H9 (cell line): ENCODE data around the gene PSMB5. TPM values are rescaled to one million over a fixed set of nuclear protein-coding genes. Genes with fewer than 3 reads are reported as not detected.

Experiments used
- DNase-seq: peaks from one replicate; pipeline ENCODE4 v3.0.0-alpha.2; 2017
- H2AFZ ChIP-seq: one replicate; pipeline ENCODE4 v1.6.1; 2013; ENCODE audit warnings: mild to moderate bottlenecking, low read length, control low read depth, moderate library complexity
- H2AK5ac ChIP-seq: 2 replicates; pipeline ENCODE4 v1.6.1; 2013; ENCODE audit warnings: low read length, control low read depth, mixed read lengths; ENCODE audit not compliant: insufficient read length
- H2BK120ac ChIP-seq: one replicate; pipeline ENCODE4 v1.6.1; 2013; ENCODE audit warnings: low read depth, mild to moderate bottlenecking, low read length, control low read depth, inconsistent platforms; ENCODE audit not compliant: poor library complexity, severe bottlenecking
- H2BK12ac ChIP-seq: 2 replicates; pipeline ENCODE4 v1.6.1; 2013; ENCODE audit warnings: low read length, control low read depth, mixed read lengths, low read depth; ENCODE audit not compliant: insufficient read length
- H2BK15ac ChIP-seq: 2 replicates; pipeline ENCODE4 v1.6.1; 2013; ENCODE audit warnings: low read depth, low read length, control low read depth
- H2BK20ac ChIP-seq: one replicate; pipeline ENCODE4 v1.6.1; 2013; ENCODE audit warnings: low read depth, mild to moderate bottlenecking, low read length, control low read depth, inconsistent platforms; ENCODE audit not compliant: poor library complexity, severe bottlenecking
- H2BK5ac ChIP-seq: 2 replicates; pipeline ENCODE4 v1.6.1; 2013; ENCODE audit warnings: low read length, control low read depth, mixed read lengths; ENCODE audit not compliant: insufficient read length
- H3K14ac ChIP-seq: 2 replicates; pipeline ENCODE4 v1.6.1; 2013; ENCODE audit warnings: low read length, control low read depth; ENCODE audit not compliant: insufficient read depth
- H3K18ac ChIP-seq: 2 replicates; pipeline ENCODE4 v1.6.1; 2013; ENCODE audit warnings: low read depth, mild to moderate bottlenecking, mixed read lengths, low read length, control low read depth; ENCODE audit not compliant: insufficient read length
- H3K23ac ChIP-seq: 2 replicates; pipeline ENCODE4 v1.6.1; 2013; ENCODE audit warnings: low read length, control low read depth, mixed read lengths, low read depth; ENCODE audit not compliant: insufficient read length
- H3K23me2 ChIP-seq: 2 replicates; pipeline ENCODE4 v1.6.1; 2013; ENCODE audit warnings: low read depth, mild to moderate bottlenecking, mixed read lengths, low read length, control low read depth; ENCODE audit not compliant: insufficient read length, poor library complexity, severe bottlenecking
- H3K27ac ChIP-seq: 2 replicates; pipeline ENCODE4 v1.5.1; 2013; ENCODE audit warnings: low read length, control low read depth, mixed read lengths, low read depth; ENCODE audit not compliant: insufficient read length
- H3K27me3 ChIP-seq: 2 replicates; pipeline ENCODE4 v1.6.1; 2013; ENCODE audit warnings: low read length, control low read depth, inconsistent platforms; ENCODE audit not compliant: insufficient read depth
- H3K4ac ChIP-seq: 2 replicates; pipeline ENCODE4 v1.6.1; 2013; ENCODE audit warnings: low read depth, mild to moderate bottlenecking, control low read depth, inconsistent platforms, low read length, moderate library complexity
- H3K4me1 ChIP-seq: 2 replicates; pipeline ENCODE4 v1.6.1; 2013; ENCODE audit warnings: low read length, control low read depth, inconsistent platforms; ENCODE audit not compliant: insufficient read depth
- H3K4me2 ChIP-seq: 2 replicates; pipeline ENCODE4 v1.6.1; 2013; ENCODE audit warnings: low read length, control low read depth, mixed read lengths; ENCODE audit not compliant: insufficient read length, insufficient read depth
- H3K56ac ChIP-seq: 2 replicates; pipeline ENCODE4 v1.6.1; 2013; ENCODE audit warnings: low read depth, mild to moderate bottlenecking, mixed read lengths, low read length, control low read depth; ENCODE audit not compliant: insufficient read length
- H3K79me1 ChIP-seq: 2 replicates; pipeline ENCODE4 v1.6.1; 2013; ENCODE audit warnings: low read depth, mild to moderate bottlenecking, moderate library complexity, low read length, control low read depth, inconsistent platforms; ENCODE audit not compliant: insufficient read depth, poor library complexity, severe bottlenecking
- H3K79me2 ChIP-seq: 2 replicates; pipeline ENCODE4 v1.6.1; 2013; ENCODE audit warnings: low read length, control low read depth, inconsistent platforms; ENCODE audit not compliant: insufficient read depth
- H3K9ac ChIP-seq: 2 replicates; pipeline ENCODE4 v1.6.1; 2013; ENCODE audit warnings: low read length, control low read depth, mixed read lengths; ENCODE audit not compliant: insufficient read length; ENCODE audit errors: extremely low read depth
- H3K9me3 ChIP-seq: one replicate; pipeline ENCODE4 v1.6.1; 2013; ENCODE audit warnings: low read depth, low read length, inconsistent platforms; ENCODE audit not compliant: control insufficient read depth
- H3T11ph ChIP-seq: one replicate; pipeline ENCODE4 v1.6.1; 2013; ENCODE audit warnings: mild to moderate bottlenecking, low read length, control low read depth, inconsistent platforms
- H4K20me1 ChIP-seq: one replicate; pipeline ENCODE4 v1.6.1; 2013; ENCODE audit not compliant: control insufficient read depth, insufficient read length, insufficient read depth
- H4K5ac ChIP-seq: 2 replicates; pipeline ENCODE4 v1.6.1; 2013; ENCODE audit warnings: low read depth, mild to moderate bottlenecking, mixed read lengths, low read length, control low read depth; ENCODE audit not compliant: insufficient read length
- H4K8ac ChIP-seq: replicated peaks from 2 replicates; pipeline ENCODE4 v1.6.1; 2013; ENCODE audit warnings: low read length, control low read depth, mixed read lengths, low read depth; ENCODE audit not compliant: insufficient read length
- H4K91ac ChIP-seq: 2 replicates; pipeline ENCODE4 v1.6.1; 2013; ENCODE audit warnings: low read depth, mild to moderate bottlenecking, moderate library complexity, mixed read lengths, low read length, control low read depth; ENCODE audit not compliant: insufficient read length
- H3K27ac Mint-ChIP-seq, 3 experiments: 2 replicates in 2 of 3; 3 replicates in 1 of 3; pipeline ENCODE4 v1.8.0; 2020 to 2021; ENCODE audit warnings: mixed read lengths in 3 of 3, mild to moderate bottlenecking in 1 of 3, moderate library complexity in 1 of 3
- H3K27me3 Mint-ChIP-seq: 2 replicates; pipeline ENCODE4 v1.8.0; 2021; ENCODE audit warnings: low read depth, mild to moderate bottlenecking, moderate library complexity, mixed read lengths
- H3K36me3 Mint-ChIP-seq, 3 experiments: 2 replicates in 2 of 3; 3 replicates in 1 of 3; pipeline ENCODE4 v1.8.0; 2020 to 2021; ENCODE audit warnings: low read depth in 3 of 3, mixed read lengths in 3 of 3; ENCODE audit not compliant: insufficient read depth in 1 of 3
- H3K4me1 Mint-ChIP-seq, 2 experiments: 2 replicates each; pipeline ENCODE4 v1.8.0; 2020; ENCODE audit warnings: mixed read lengths in 2 of 2
- H3K4me3 Mint-ChIP-seq, 2 experiments: 2 replicates in 1 of 2; 3 replicates in 1 of 2; pipeline ENCODE4 v1.8.0; 2020 to 2021; ENCODE audit warnings: mild to moderate bottlenecking in 2 of 2, mixed read lengths in 2 of 2, moderate library complexity in 1 of 2
- H3K9me3 Mint-ChIP-seq, 2 experiments: 2 replicates in 1 of 2; 3 replicates in 1 of 2; pipeline ENCODE4 v1.8.0; 2020; ENCODE audit warnings: mild to moderate bottlenecking in 2 of 2, mixed read lengths in 2 of 2, moderate library complexity in 1 of 2
- CTCF ChIP-seq: fragments of 200-600 bp; sonication (generic); conservative IDR thresholded peaks from 3 replicates; pipeline ENCODE4 v1.8.0; 2021; ENCODE audit warnings: antibody characterized with exemption, mild to moderate bottlenecking
- WGBS: extraction: QIAGEN DNeasy Blood & Tissue Kit; methylation state at CpG from one replicate; pipeline ENCODE4 v1.1.7; 2013; ENCODE audit warnings: missing lambda C conversion rate, low lambda C conversion rate, mixed read lengths; ENCODE audit not compliant: insufficient read length; ENCODE audit errors: extremely low coverage; 5-methylcytosine and 5-hydroxymethylcytosine counted together
- total RNA-seq: library from RNA; stranded (reverse); gene quantifications from 2 replicates; pipeline ENCODE4 v1.2.1, GENCODE V29; 2021

PSMB5 gene
- total RNA-seq, 1 experiment from 2014 or later: 252 TPM

DNA sequence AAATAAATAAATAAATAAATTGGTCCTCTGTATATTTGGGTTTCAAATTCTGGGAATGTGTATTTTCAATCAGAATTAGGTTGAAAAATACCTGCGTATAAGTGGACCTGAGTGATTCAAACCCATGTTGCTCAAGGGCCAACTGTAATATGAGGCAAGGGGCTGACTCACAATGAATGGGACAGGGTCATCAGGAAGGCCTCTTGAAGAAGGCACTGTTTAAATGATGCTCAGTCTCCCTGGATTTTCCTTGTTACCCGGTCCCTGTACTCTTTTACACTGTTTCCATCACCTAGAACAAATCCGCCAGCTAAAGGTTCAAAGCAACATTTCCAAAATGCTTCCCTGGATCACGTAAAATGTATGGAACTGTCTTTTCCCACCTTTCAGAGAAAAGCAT is 3.8 kb downstream of the PSMB5 start:
- H3K9me3 Mint-ChIP-seq: no peaks in the 10 kb centered on the region
- Histone ChIP-seq H2BK20ac (no peak overlapping the region), H2BK5ac (no peak overlapping the region), H3K4me1 (no peaks in the 10 kb centered on the region), H2AFZ (no peak overlapping the region), H3K23ac (no peak overlapping the region), H3K27ac (no peak overlapping the region), H3T11ph (no peak overlapping the region), H2AK5ac (no peak overlapping the region), H4K20me1 (no peaks in the 10 kb centered on the region), H2BK120ac (no peak overlapping the region), H3K27me3 (no peaks in the 10 kb centered on the region), H4K8ac (no peak overlapping the region), H3K4me2 (no peak overlapping the region), H3K79me1 (no peaks in the 10 kb centered on the region), H3K18ac (no peak overlapping the region), H3K23me2 (peaks cover 5% of the 10 kb centered on the region), H4K5ac (no peak overlapping the region), H3K9ac (no peak overlapping the region), H3K14ac (no peak overlapping the region), H2BK12ac (no peak overlapping the region), H2BK15ac (no peak overlapping the region), H3K9me3 (no peaks in the 10 kb centered on the region), H3K79me2 (peaks cover 5% of the 10 kb centered on the region; the same call in 1 of the 2 replicates), H3K56ac (no peak overlapping the region), H3K4ac (no peak overlapping the region), H4K91ac (no peak overlapping the region)
- WGBS: no CpG with 5 or more reads among the region's 4 CpGs
- no peak overlapping the region for H3K4me3 Mint-ChIP-seq
- H3K36me3 Mint-ChIP-seq: peaks cover 39 to 65% (median 52%) of the 10 kb centered on the region in 3 experiments
- H3K27ac Mint-ChIP-seq: no peak overlapping the region
- no peak for TF ChIP-seq CTCF
- H3K4me1 Mint-ChIP-seq: peaks cover 14 to 17% of the 10 kb centered on the region in 2 experiments
- DNase-seq: no peak
- no peaks in the 10 kb centered on the region for H3K27me3 Mint-ChIP-seq
